Measurements from ENCODE around the gene DLEC1.

GRCh38 chr3:38046821-38047220 lies 7.8 kb downstream of the DLEC1 start:
- TF ChIP-seq EZH2 (IDR thresholded peaks at IDR 0.05; ENCODE audit: insufficient read depth, poor library complexity, severe bottlenecking): no peak
- no peak for TF ChIP-seq EZH2phosphoT487 (IDR thresholded peaks at IDR 0.05; ENCODE audit: insufficient read depth, low read depth)
